ENCODE results near the gene ATP6V0A1.
"Not testable (repeated sequence)": the region's sequence is repeated elsewhere in the genome, so short reads cannot be mapped to it uniquely, and the experiment has no call there.

ATP6V0A1 gene

GRCh38 chr17:42456223-42457106 lies 2.2 kb upstream of the ATP6V0A1 start:
- TF ChIP-seq POLR2A (IDR thresholded peaks at IDR 0.05; ENCODE audit: low read length) (no peak), GATA1 (IDR thresholded peaks at IDR 0.05; ENCODE audit: low read depth, low read length) (no peak)
- DNase-seq: peak; percentile 65 to 76

- TF ChIP-seq GATA1 (IDR thresholded peaks at IDR 0.05; ENCODE audit: low read depth, low read length) (no peak), POLR2A (IDR thresholded peaks at IDR 0.05; ENCODE audit: low read length) (no peak)
- peak in 1 of 2 experiments; percentile 56 for DNase-seq
These were observed 1.4 kb upstream of the ATP6V0A1 start for GRCh38 chr17:42457107-42457792.

- peak; percentile 85 to 91 for DNase-seq
- no peak for TF ChIP-seq POLR2A (IDR thresholded peaks at IDR 0.05; ENCODE audit: low read length)
- TF ChIP-seq GATA1 (IDR thresholded peaks at IDR 0.05; ENCODE audit: low read depth, low read length): no peak
These were observed 650 bp downstream of the ATP6V0A1 start for GRCh38 chr17:42459256-42459800.

- no peak for TF ChIP-seq POLR2A (IDR thresholded peaks at IDR 0.05; ENCODE audit: low read length)
- TF ChIP-seq GATA1 (IDR thresholded peaks at IDR 0.05; ENCODE audit: low read depth, low read length): no peak
- peak; percentile 72 to 76 for DNase-seq
These were observed 1.2 kb downstream of the ATP6V0A1 start for GRCh38 chr17:42459801-42460281.

GRCh38 chr17:42460371-42460770 lies 1.7 kb downstream of the ATP6V0A1 start:
- no peak for DNase-seq
- TF ChIP-seq GATA1 (IDR thresholded peaks at IDR 0.05; ENCODE audit: low read depth, low read length) (no peak), POLR2A (IDR thresholded peaks at IDR 0.05; ENCODE audit: low read length) (no peak)

GRCh38 chr17:42463976-42464400 lies 5.3 kb downstream of the ATP6V0A1 start:
- TF ChIP-seq POLR2A (IDR thresholded peaks at IDR 0.05; ENCODE audit: low read length) (no peak), GATA1 (IDR thresholded peaks at IDR 0.05; ENCODE audit: low read depth, low read length) (no peak)
- no peak for DNase-seq

GRCh38 chr17:42467889-42468288 lies 9.2 kb downstream of the ATP6V0A1 start:
- TF ChIP-seq POLR2A (IDR thresholded peaks at IDR 0.05; ENCODE audit: low read length) (no peak), GATA1 (IDR thresholded peaks at IDR 0.05; ENCODE audit: low read depth, low read length) (no peak)
- DNase-seq: no peak

GRCh38 chr17:42472709-42473521 lies 14.2 kb downstream of the ATP6V0A1 start:
- TF ChIP-seq GATA1 (IDR thresholded peaks at IDR 0.05; ENCODE audit: low read depth, low read length) (no peak), POLR2A (IDR thresholded peaks at IDR 0.05; ENCODE audit: low read length) (no peak)
- DNase-seq: no peak

GRCh38 chr17:42474276-42474675 lies 15.6 kb downstream of the ATP6V0A1 start:
- DNase-seq: no peak
- TF ChIP-seq GATA1 (IDR thresholded peaks at IDR 0.05; ENCODE audit: low read depth, low read length) (no peak), POLR2A (IDR thresholded peaks at IDR 0.05; ENCODE audit: low read length) (no peak)

- TF ChIP-seq GATA1 (IDR thresholded peaks at IDR 0.05; ENCODE audit: low read depth, low read length) (no peak), POLR2A (IDR thresholded peaks at IDR 0.05; ENCODE audit: low read length) (no peak)
- DNase-seq: no peak
These were observed 16.4 kb downstream of the ATP6V0A1 start for GRCh38 chr17:42475121-42475520.

- TF ChIP-seq POLR2A (IDR thresholded peaks at IDR 0.05; ENCODE audit: low read length) (no peak), GATA1 (IDR thresholded peaks at IDR 0.05; ENCODE audit: low read depth, low read length) (no peak)
These were observed 17.2 kb downstream of the ATP6V0A1 start for GRCh38 chr17:42475835-42476234.

GRCh38 chr17:42476411-42476810 lies 17.7 kb downstream of the ATP6V0A1 start:
- DNase-seq: no peak
- no peak for TF ChIP-seq POLR2A (IDR thresholded peaks at IDR 0.05; ENCODE audit: low read length)
- TF ChIP-seq GATA1 (IDR thresholded peaks at IDR 0.05; ENCODE audit: low read depth, low read length): no peak

More at GRCh38 chr17:42475835-42476234, 17.2 kb downstream of the ATP6V0A1 start:
- no peak for DNase-seq

- DNase-seq: peak in 1 of 2 experiments; percentile 42
- TF ChIP-seq POLR2A (IDR thresholded peaks at IDR 0.05; ENCODE audit: low read length) (no peak), GATA1 (IDR thresholded peaks at IDR 0.05; ENCODE audit: low read depth, low read length) (no peak)
These were observed 18.5 kb downstream of the ATP6V0A1 start for GRCh38 chr17:42477173-42477572.

GRCh38 chr17:42477824-42478223 lies 19.1 kb downstream of the ATP6V0A1 start:
- not testable (repeated sequence) for DNase-seq

Data from erythroblast (primary cell).